ENCODE results near the gene TRIM2.

- TF ChIP-seq YY1 (IDR thresholded peaks at IDR 0.05; ENCODE audit: insufficient read depth, insufficient read length) (no peak), ZNF274 (IDR thresholded peaks at IDR 0.05; ENCODE audit: low read depth, low read length) (no peak)
Measured at GRCh38 chr4:153385784-153386183, 181.5 kb downstream of the TRIM2 start.
